Tongue (tissue), 2 donors: ENCODE measurements around the gene STIP1. TPM values are rescaled to one million over a fixed set of nuclear protein-coding genes. Genes with fewer than 3 reads are reported as not detected.
A peak's percentile ranks its signal among the peaks of the same experiment; 100 is the strongest.
"Not testable (repeated sequence)": the region's sequence is repeated elsewhere in the genome, so short reads cannot be mapped to it uniquely, and the experiment has no call there.

Experiments
- DNase-seq: peaks from one replicate; pipeline ENCODE4 v3.0.0-alpha.2; 2015
- total RNA-seq: library from RNA; depleted of rRNA; stranded (reverse); fragments of >200 nt; gene quantifications from one replicate; pipeline ENCODE4 v1.2.3, GENCODE V29; 2014

Gene STIP1
- total RNA-seq, 1 donor from 2014 or later: 94.2 TPM

GRCh38 chr11:64157631-64158394 lies 28.2 kb upstream of the STIP1 start:
- no peak for DNase-seq

- no peak for DNase-seq
Measured at GRCh38 chr11:64161037-64161436, 24.9 kb upstream of the STIP1 start.

- DNase-seq: not testable (repeated sequence)
Measured at GRCh38 chr11:64162769-64163168, 23.2 kb upstream of the STIP1 start.

GRCh38 chr11:64163951-64164350 lies 22.0 kb upstream of the STIP1 start:
- no peak for DNase-seq

- peak; percentile 89 for DNase-seq
Measured at GRCh38 chr11:64164392-64165312, 21.3 kb upstream of the STIP1 start.

GRCh38 chr11:64165481-64165841 lies 20.5 kb upstream of the STIP1 start:
- no peak for DNase-seq

- peak; percentile 90 for DNase-seq
Measured at GRCh38 chr11:64165842-64166635, 19.9 kb upstream of the STIP1 start, which contains the start of gene MACROD1. TSS of gene MACROD1 (minus strand) at chr11:64166113. CDS start at chr11:64165994, 119 bp downstream.

GRCh38 chr11:64170419-64170818 lies 15.6 kb upstream of the STIP1 start:
- no peak for DNase-seq

GRCh38 chr11:64173616-64174355 lies 12.2 kb upstream of the STIP1 start:
- no peak for DNase-seq

- no peak for DNase-seq
Measured at GRCh38 chr11:64176751-64177150, 9.2 kb upstream of the STIP1 start.

GRCh38 chr11:64178203-64178602 lies 7.8 kb upstream of the STIP1 start:
- DNase-seq: no peak

GRCh38 chr11:64178951-64179639 lies 6.9 kb upstream of the STIP1 start:
- no peak for DNase-seq

- peak; percentile 28 for DNase-seq
Measured at GRCh38 chr11:64180891-64181290, 5.1 kb upstream of the STIP1 start.

GRCh38 chr11:64181506-64182411 lies 4.2 kb upstream of the STIP1 start:
- peak; percentile 95 for DNase-seq

- no peak for DNase-seq
Measured at GRCh38 chr11:64183890-64184289, 2.1 kb upstream of the STIP1 start.

- DNase-seq: peak; percentile 87
Measured at GRCh38 chr11:64185175-64185692, 737 bp upstream of the STIP1 start.

GRCh38 chr11:64186492-64187165 lies 658 bp downstream of the STIP1 start:
- DNase-seq: peak; percentile 43

- DNase-seq: no peak
Measured at GRCh38 chr11:64192434-64192833, 6.5 kb downstream of the STIP1 start.

GRCh38 chr11:64196626-64197025 lies 10.7 kb downstream of the STIP1 start:
- no peak for DNase-seq
